Lung (tissue), 12 donors: Measurements from ENCODE around the gene FGF14. TPM values are rescaled to one million over a fixed set of nuclear protein-coding genes. Genes with fewer than 3 reads are reported as not detected.

Experiments used
- ATAC-seq: fragments of 200-7000 bp; cut with Tn5 transposase; one replicate; pipeline ENCODE4 v1.9.1; 2020; ENCODE audit warnings: moderate number of reproducible peaks; ENCODE audit not compliant: insufficient read depth, low FRiP score
- DNase-seq, 3 donors: peaks; one replicate each; pipeline ENCODE4 v3.0.0-alpha.2; 2013 to 2017
- H3K27ac ChIP-seq, 2 donors: one replicate each; pipeline ENCODE4 v1.5.1; 2013; ENCODE audit warnings: mild to moderate bottlenecking in 2 of 2, moderate library complexity in 2 of 2, control low read depth in 1 of 2, inconsistent platforms in 1 of 2, low read depth in 1 of 2, low read length in 1 of 2
- H3K27me3 ChIP-seq, 3 donors: one replicate each; pipeline ENCODE4 v1.5.1; 2013; ENCODE audit warnings: low read length in 2 of 3; ENCODE audit not compliant: control insufficient read depth in 3 of 3, insufficient read depth in 3 of 3
- H3K36me3 ChIP-seq, 4 donors: one replicate each; pipeline ENCODE4 v1.5.1; 2013; ENCODE audit warnings: low read length in 4 of 4, mild to moderate bottlenecking in 1 of 4, moderate library complexity in 1 of 4; ENCODE audit not compliant: control insufficient read depth in 4 of 4, insufficient read depth in 4 of 4
- H3K4me1 ChIP-seq, 5 donors: one replicate each; pipeline ENCODE4 v1.5.1; 2013; ENCODE audit warnings: low read length in 5 of 5, mild to moderate bottlenecking in 2 of 5, moderate library complexity in 1 of 5; ENCODE audit not compliant: control insufficient read depth in 5 of 5, insufficient read depth in 5 of 5
- H3K4me3 ChIP-seq: one replicate; pipeline ENCODE4 v1.5.1; 2013; ENCODE audit warnings: mild to moderate bottlenecking, control low read depth, moderate library complexity
- H3K9ac ChIP-seq, 2 donors: one replicate each; pipeline ENCODE4 v1.5.1; 2013; ENCODE audit warnings: low read length in 2 of 2, control low read depth in 1 of 2; ENCODE audit not compliant: insufficient read depth in 1 of 2
- H3K9me3 ChIP-seq, 4 donors: one replicate each; pipeline ENCODE4 v1.5.1; 2013; ENCODE audit warnings: low read length in 3 of 4, mild to moderate bottlenecking in 1 of 4, moderate library complexity in 1 of 4; ENCODE audit not compliant: control insufficient read depth in 4 of 4, insufficient read depth in 3 of 4
- WGBS, 2 donors: extraction: QIAGEN DNeasy Blood & Tissue Kit; methylation state at CpG; one replicate each; pipeline ENCODE4 v1.1.7; 2013; 5-methylcytosine and 5-hydroxymethylcytosine counted together
- polyA plus RNA-seq, 2 donors: library from polyadenylated mRNA; stranded (reverse); fragments of 200-250 nt; gene quantifications; one replicate each; pipeline ENCODE4 v1.2.1, GENCODE V29; 2013
- total RNA-seq, 2 donors: library from RNA; depleted of rRNA in 1 of 2; stranded (reverse); fragments of >200 nt in 1 of 2; gene quantifications; one replicate each; pipeline ENCODE4 v1.2.1, GENCODE V29; 2014 to 2021
- TF ChIP-seq, protein P1 (sequence below): IDR thresholded peaks from 2 replicates; pipeline ENCODE4 v1.5.1; 2012; ENCODE audit warnings: mild to moderate bottlenecking; ENCODE audit errors: control extremely low read depth, extremely low read depth
- donor health status: control.
- donor health status: control.
- donor health status: Bipolar disorder and iron deficiency.
- donor health status: healthy.
- donor health status: DM: yes; HTN: yes; CAD: no.

FGF14 gene
- total and polyA plus RNA-seq, 4 donors: 0.59 to 12.9 (median 2.3) TPM

DNA sequence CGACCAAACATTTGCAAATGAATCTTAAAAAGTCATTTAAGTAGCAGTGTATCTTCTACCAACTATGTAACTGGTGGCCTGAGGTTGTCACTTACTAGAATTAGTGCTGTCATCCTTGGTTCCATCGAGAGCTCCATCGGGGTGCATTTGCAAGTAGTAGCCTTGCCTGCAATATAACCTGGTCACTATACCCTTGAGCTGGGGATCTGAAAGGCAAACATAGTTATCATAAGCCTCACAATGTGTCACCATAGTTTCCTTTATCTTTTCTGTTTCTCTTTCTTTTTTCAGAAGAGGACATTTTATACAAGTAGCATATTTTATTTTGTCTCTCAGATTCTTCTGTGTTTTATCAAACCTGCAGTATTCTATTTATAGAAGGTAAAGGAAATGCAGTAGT, 526.8 kb downstream of the FGF14 start:
- Histone ChIP-seq H3K4me3 (no peak overlapping the region), H3K9me3 (no peaks in the 10 kb centered on the region), H3K9ac (no peak overlapping the region), H3K27me3 (no peaks in the 10 kb centered on the region), H3K36me3 (no peaks in the 10 kb centered on the region), H3K27ac (no peak overlapping the region), H3K4me1 (no peaks in the 10 kb centered on the region)
- ATAC-seq (no peak), DNase-seq (no peak)
- 76 to 77% methylated on average over 3 of the region's 3 CpGs for WGBS, 2 donors
- TF ChIP-seq, protein P1, sequence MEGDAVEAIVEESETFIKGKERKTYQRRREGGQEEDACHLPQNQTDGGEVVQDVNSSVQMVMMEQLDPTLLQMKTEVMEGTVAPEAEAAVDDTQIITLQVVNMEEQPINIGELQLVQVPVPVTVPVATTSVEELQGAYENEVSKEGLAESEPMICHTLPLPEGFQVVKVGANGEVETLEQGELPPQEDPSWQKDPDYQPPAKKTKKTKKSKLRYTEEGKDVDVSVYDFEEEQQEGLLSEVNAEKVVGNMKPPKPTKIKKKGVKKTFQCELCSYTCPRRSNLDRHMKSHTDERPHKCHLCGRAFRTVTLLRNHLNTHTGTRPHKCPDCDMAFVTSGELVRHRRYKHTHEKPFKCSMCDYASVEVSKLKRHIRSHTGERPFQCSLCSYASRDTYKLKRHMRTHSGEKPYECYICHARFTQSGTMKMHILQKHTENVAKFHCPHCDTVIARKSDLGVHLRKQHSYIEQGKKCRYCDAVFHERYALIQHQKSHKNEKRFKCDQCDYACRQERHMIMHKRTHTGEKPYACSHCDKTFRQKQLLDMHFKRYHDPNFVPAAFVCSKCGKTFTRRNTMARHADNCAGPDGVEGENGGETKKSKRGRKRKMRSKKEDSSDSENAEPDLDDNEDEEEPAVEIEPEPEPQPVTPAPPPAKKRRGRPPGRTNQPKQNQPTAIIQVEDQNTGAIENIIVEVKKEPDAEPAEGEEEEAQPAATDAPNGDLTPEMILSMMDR: no peak

- H3K36me3 ChIP-seq: no peaks in the 10 kb centered on the region
- ATAC-seq (no peak), DNase-seq (no peak)
- no peak overlapping the region for H3K9ac ChIP-seq
- no peaks in the 10 kb centered on the region for H3K9me3 ChIP-seq
- no peaks in the 10 kb centered on the region for H3K4me1 ChIP-seq
- no peak overlapping the region for H3K4me3 ChIP-seq
- peak overlapping the region in 1 of 2 donors; percentile 21 for H3K27ac ChIP-seq
- H3K27me3 ChIP-seq: no peaks in the 10 kb centered on the region
- TF ChIP-seq, protein P1: no peak
Measured at GRCh38 chr13:101869553-101869952, 532.3 kb downstream of the FGF14 start.

GRCh38 chr13:101868585-101869469, 533.0 kb downstream of the FGF14 start:
- H3K27me3 ChIP-seq: no peaks in the 10 kb centered on the region
- TF ChIP-seq, protein P1: no peak
- no peak overlapping the region for H3K9ac ChIP-seq
- H3K4me1 ChIP-seq: no peaks in the 10 kb centered on the region
- ATAC-seq (no peak), DNase-seq (no peak)
- H3K36me3 ChIP-seq: no peaks in the 10 kb centered on the region
- 68 to 73% methylated on average over 12 of the region's 12 CpGs for WGBS, 2 donors
- no peaks in the 10 kb centered on the region for H3K9me3 ChIP-seq
- no peak overlapping the region for H3K4me3 ChIP-seq
- peak overlapping the region in 1 of 2 donors; percentile 81 for H3K27ac ChIP-seq
